IPS-18a (cell line): ENCODE results near the gene EXOC4.

Source experiments
- H3K27ac ChIP-seq: one replicate; pipeline ENCODE4 v1.5.1; 2013; ENCODE audit warnings: low read length
- H3K27me3 ChIP-seq: one replicate; pipeline ENCODE4 v1.6.1; 2013; ENCODE audit warnings: mild to moderate bottlenecking, low read length; ENCODE audit not compliant: control insufficient read depth, insufficient read depth
- H3K36me3 ChIP-seq: one replicate; pipeline ENCODE4 v1.6.1; 2013; ENCODE audit warnings: low read depth, low read length; ENCODE audit not compliant: control insufficient read depth
- H3K4me1 ChIP-seq: one replicate; pipeline ENCODE4 v1.6.1; 2013; ENCODE audit warnings: low read depth, low read length; ENCODE audit not compliant: control insufficient read depth
- H3K4me3 ChIP-seq: one replicate; pipeline ENCODE4 v1.5.1; 2013; ENCODE audit warnings: low read length
- H3K9ac ChIP-seq: one replicate; pipeline ENCODE4 v1.6.1; 2013; ENCODE audit warnings: mild to moderate bottlenecking, low read length, moderate library complexity
- H3K9me3 ChIP-seq: one replicate; pipeline ENCODE4 v1.6.1; 2013; ENCODE audit warnings: low read depth, low read length; ENCODE audit not compliant: control insufficient read depth

Gene EXOC4

DNA sequence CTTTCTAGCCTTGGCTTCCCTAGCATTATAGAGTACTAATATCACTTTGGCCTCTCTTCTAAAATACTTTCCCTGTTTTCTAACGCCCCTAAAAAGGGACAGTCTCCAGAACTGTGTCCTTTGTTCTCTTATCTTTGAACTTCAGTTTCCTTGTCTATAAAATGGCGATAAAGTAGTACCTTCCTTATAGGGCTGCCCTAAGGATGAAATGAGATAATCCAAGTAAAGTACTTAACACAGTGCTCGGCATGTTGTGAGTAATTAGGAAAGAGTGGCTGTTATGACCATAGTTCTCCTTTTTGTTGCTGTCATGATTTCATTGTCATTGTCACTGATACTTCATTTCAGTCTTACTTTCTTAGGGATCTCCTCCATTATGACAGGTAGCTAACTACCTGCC is 114.7 kb downstream of the EXOC4 start:
- no peaks in the 10 kb centered on the region for H3K9me3 ChIP-seq
- no peak overlapping the region for H3K27ac ChIP-seq
- no peak overlapping the region for H3K4me3 ChIP-seq
- no peaks in the 10 kb centered on the region for H3K4me1 ChIP-seq
- H3K27me3 ChIP-seq: no peaks in the 10 kb centered on the region
- H3K9ac ChIP-seq: no peak overlapping the region
- no peaks in the 10 kb centered on the region for H3K36me3 ChIP-seq

DNA sequence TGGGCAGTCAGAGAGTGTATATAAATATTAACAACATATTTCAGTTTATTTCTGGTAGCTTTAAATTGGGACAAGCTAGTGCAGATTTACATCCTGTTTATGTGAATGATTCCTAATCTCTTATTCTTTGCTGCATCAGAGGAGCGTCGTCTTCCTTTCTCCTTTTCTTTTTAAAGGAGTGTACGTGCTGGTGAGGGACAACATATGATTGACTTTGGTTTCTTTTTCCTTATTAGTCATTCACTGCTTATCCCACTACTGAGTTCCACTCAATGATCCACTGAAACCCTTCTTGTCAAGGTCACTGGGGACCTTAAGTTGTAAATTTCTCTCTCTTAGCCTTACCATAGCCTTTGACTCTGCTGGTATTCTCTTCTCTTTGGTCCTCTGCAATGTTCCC is 116.3 kb downstream of the EXOC4 start:
- no peak overlapping the region for H3K9ac ChIP-seq
- H3K36me3 ChIP-seq: no peaks in the 10 kb centered on the region
- H3K27ac ChIP-seq: no peak overlapping the region
- H3K27me3 ChIP-seq: no peaks in the 10 kb centered on the region
- H3K4me3 ChIP-seq: no peak overlapping the region
- no peaks in the 10 kb centered on the region for H3K9me3 ChIP-seq
- H3K4me1 ChIP-seq: no peaks in the 10 kb centered on the region

DNA sequence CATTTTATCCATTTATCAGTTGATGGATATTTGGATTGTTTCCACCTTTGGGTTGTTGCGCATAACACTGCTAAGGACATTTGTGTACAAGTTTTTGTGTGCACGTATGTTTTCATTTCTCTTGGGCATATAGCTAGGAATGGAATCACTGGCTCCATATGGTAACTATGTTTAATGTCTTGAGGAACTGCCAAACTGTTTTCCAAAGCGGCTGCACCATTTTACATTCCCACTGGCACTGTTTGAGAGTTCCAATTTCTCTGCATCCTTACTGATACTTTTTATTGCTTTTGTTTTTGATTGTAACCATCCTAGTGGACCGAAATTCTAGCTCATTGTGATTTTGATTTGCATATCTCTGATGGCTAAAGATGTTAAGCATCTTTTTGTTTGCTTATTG is 118.7 kb downstream of the EXOC4 start:
- H3K27me3 ChIP-seq: no peaks in the 10 kb centered on the region
- H3K27ac ChIP-seq: no peak overlapping the region
- no peak overlapping the region for H3K9ac ChIP-seq
- H3K4me1 ChIP-seq: no peaks in the 10 kb centered on the region
- no peak overlapping the region for H3K4me3 ChIP-seq
- no peaks in the 10 kb centered on the region for H3K9me3 ChIP-seq
- H3K36me3 ChIP-seq: peaks cover 3% of the 10 kb centered on the region

DNA sequence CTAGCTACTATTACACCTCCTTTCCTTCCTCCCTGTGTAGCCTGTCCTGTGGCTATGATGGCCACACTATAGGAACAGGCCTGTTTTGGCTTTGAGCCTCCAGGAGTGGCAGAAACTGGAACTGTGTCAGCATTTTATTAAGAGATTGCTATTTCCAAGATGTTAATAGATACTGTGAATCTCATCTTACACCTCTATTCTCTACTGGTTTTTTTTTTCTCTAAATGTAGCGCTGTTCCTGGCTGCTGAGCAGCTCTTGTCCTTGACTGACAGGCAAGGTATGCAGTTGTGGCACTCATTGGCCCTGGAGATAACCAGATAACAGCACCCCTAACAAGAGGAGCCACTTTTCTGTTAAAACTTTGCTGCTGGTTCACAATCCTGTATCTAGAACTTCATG is 119.5 kb downstream of the EXOC4 start:
- Histone ChIP-seq H3K4me3 (no peak overlapping the region), H3K36me3 (peaks cover 3% of the 10 kb centered on the region), H3K27ac (no peak overlapping the region)

DNA sequence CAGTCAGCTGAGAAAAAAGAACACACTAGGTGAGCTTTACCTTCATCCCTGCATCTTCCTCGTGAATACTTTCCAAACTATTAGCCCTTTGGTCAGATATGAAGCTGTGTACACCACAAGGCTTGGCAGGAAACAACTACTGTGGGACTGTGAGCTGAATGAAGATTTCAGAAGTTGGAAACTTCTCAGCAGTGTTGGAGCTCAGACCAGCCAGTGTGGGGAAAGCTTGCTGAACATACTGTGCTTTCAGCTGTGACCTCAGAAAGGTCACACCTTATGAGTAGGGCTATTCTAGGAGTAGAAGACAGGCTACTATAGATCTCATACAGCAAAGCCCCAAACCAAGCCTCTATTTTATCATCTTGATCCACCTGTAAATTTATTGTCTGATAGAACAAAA is 123.6 kb downstream of the EXOC4 start:
- Histone ChIP-seq H3K27ac (no peak overlapping the region), H3K27me3 (no peaks in the 10 kb centered on the region), H3K4me3 (no peak overlapping the region), H3K9ac (no peak overlapping the region), H3K9me3 (no peaks in the 10 kb centered on the region), H3K36me3 (peaks cover 3% of the 10 kb centered on the region), H3K4me1 (no peaks in the 10 kb centered on the region)

More for the DNA sequence above, 119.5 kb downstream of the EXOC4 start:
- H3K27me3 ChIP-seq: no peaks in the 10 kb centered on the region
- H3K4me1 ChIP-seq: no peaks in the 10 kb centered on the region
- no peak overlapping the region for H3K9ac ChIP-seq
- H3K9me3 ChIP-seq: no peaks in the 10 kb centered on the region

DNA sequence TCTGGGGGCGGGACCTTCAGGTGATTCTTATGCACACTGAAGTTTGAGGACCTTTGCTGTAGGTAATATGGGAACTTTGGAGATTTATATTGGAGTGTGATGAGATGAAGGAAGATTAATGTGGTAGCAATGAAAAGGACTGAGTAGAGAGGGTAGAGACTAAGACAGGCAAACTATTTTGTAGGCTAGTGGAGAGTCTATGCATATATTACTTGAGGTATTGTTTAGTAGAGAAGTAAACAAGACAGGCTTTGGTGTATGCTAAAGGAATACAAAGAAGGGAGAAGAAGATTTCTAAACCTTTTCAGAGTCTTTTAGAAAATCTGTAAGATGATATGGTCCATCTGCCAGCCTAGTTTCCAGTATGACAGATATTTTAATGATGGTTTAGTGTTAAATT is 129.1 kb downstream of the EXOC4 start:
- Histone ChIP-seq H3K9me3 (no peaks in the 10 kb centered on the region), H3K9ac (no peak overlapping the region), H3K27me3 (no peaks in the 10 kb centered on the region), H3K36me3 (no peaks in the 10 kb centered on the region), H3K4me1 (peaks cover 23% of the 10 kb centered on the region), H3K27ac (no peak overlapping the region), H3K4me3 (no peak overlapping the region)

DNA sequence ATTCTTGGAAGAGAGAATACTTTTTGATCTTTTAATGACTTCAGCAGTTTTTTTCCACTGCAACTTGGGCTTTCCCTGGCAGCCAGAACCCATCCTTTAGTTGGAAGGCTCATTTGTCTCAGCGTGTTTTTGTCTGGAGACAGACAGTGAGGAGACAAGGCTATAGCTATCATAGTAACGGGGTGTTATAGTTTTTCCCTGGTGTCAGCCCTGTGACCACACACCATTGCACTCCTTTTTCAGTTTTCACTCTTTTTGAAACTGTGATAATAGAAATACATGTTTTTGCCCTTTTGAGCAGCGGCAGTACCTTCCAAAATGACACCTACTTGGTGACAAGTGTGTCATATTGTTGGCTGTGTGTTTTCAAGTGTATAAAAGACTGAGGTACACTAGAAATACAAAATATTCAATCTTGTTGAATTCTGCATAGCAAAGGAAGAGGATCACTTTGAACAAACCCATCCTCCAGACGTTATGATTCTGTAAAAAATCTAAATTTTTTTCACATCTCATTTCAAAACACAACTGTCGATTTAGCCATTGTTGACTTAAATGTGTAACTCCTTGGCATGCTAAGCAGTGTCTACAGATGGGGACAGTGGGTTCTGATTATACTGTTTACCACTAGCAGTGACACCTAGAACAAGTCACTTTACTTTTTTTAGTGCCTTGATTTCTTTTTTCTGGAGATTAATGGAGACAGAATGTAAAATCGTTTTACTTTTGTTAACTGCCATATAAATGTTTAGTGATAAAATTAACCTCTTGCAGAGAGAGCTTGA is 130.1 kb downstream of the EXOC4 start:
- H3K9ac ChIP-seq: no peak overlapping the region
- no peak overlapping the region for H3K27ac ChIP-seq
- no peaks in the 10 kb centered on the region for H3K27me3 ChIP-seq
- H3K9me3 ChIP-seq: no peaks in the 10 kb centered on the region
- no peaks in the 10 kb centered on the region for H3K36me3 ChIP-seq
- H3K4me3 ChIP-seq: no peak overlapping the region
- peaks cover 26% of the 10 kb centered on the region for H3K4me1 ChIP-seq

DNA sequence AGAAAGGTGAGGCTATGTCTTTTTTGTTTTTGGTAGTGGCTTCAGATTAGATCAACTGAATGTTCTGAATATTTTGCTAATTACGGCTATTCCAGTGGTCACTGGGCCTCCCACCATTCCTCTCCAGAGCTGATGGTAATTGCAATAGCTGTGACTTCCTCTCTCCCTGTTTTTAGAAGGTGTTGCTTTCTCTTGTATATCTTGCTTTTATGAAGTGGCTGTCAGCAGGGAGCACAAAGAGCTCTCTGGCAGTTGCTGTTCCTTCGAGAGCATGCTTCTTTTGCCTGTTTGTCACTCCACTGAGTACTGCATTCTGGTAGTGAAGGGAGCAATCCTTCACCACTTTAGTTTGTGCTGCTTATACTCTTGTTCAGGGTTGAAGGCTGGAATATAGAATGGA is 133.3 kb downstream of the EXOC4 start:
- no peak overlapping the region for H3K9ac ChIP-seq

DNA sequence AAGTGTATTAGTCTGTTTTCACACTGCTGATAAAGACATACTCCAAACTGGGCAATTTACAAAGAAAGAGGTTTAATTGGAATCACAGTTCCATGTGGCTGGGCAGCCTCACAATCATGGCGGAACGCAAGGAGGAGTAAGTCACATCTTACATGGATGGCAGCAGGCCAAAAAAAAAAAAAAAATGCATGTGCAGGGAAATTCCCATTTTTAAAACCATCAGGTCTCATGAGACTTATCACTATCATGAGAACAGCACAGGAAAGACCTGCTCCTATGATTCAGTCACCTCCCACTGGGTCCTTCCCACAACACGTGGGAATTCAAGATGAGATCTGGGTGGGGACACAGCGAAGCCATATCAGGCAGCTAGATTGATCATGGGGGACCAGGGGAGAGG is 136.8 kb downstream of the EXOC4 start:
- no peaks in the 10 kb centered on the region for H3K36me3 ChIP-seq
- no peak overlapping the region for H3K9ac ChIP-seq
- H3K9me3 ChIP-seq: no peaks in the 10 kb centered on the region
- H3K4me3 ChIP-seq: no peak overlapping the region
- no peaks in the 10 kb centered on the region for H3K27me3 ChIP-seq
- no peak overlapping the region for H3K27ac ChIP-seq
- peaks cover 21% of the 10 kb centered on the region for H3K4me1 ChIP-seq

More for the DNA sequence above, 133.3 kb downstream of the EXOC4 start:
- H3K4me1 ChIP-seq: peaks cover 26% of the 10 kb centered on the region
- H3K36me3 ChIP-seq: no peaks in the 10 kb centered on the region
- no peak overlapping the region for H3K4me3 ChIP-seq
- H3K27ac ChIP-seq: peak overlapping the region; percentile 36
- H3K9me3 ChIP-seq: no peaks in the 10 kb centered on the region
- no peaks in the 10 kb centered on the region for H3K27me3 ChIP-seq

DNA sequence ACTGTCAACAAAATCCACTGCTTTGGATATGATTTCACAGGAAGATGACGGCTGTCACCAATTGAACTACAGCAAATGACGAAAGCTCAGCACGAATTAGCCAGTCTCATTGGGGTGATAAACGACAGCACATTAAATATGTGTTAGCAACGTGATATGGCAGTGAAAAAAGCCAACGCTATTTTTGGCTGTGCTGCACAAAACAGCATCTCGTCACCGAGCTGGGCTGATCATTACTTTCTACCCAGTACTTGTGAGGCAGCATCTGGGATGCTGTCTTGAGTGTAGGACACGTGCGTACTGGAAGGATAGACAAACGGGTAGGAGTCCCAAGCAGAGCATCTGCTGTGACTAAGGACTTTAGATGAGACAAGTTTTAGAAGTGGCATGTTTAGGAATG is 138.3 kb downstream of the EXOC4 start:
- H3K36me3 ChIP-seq: no peaks in the 10 kb centered on the region
- no peaks in the 10 kb centered on the region for H3K27me3 ChIP-seq
- H3K9me3 ChIP-seq: no peaks in the 10 kb centered on the region
- H3K27ac ChIP-seq: no peak overlapping the region
- no peak overlapping the region for H3K9ac ChIP-seq
- no peak overlapping the region for H3K4me3 ChIP-seq
- peaks cover 16% of the 10 kb centered on the region for H3K4me1 ChIP-seq

DNA sequence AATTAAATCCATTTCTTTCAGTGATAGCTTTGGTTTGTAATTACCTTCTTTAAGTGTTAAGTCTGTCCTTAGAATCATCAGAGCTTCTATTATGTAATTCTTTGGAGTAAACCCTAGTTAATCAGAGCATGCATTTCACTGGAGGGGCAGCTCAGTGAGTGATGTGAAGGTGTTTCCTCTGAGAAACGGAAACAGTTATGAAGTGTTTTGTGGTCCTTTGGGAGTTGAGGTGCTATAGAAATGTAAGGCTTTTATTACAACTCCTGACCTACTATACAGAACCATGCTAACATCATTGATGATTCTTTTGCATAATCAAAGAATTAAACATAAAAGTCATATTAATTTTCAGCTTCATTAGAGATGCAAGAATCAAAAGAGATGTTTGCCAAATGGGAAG is 141.5 kb downstream of the EXOC4 start:
- H3K27ac ChIP-seq: no peak overlapping the region

DNA sequence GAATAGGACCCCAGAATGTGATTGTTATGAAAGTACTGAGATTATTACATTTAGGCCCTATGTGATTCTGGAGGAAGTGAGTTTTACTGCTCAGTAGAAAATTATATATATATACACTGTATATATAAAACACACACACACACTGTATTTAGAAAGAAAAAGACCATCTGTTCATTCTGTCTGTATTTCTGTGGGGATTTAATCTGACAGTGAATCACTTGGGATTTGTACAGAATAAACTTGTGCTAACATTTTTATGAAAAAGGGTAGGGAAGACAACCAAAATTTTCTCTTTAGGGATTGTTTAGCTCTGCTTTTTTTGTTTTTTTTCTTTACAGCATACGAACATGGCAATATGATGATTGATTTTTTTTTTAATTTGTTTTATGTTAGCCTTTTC is 142.7 kb downstream of the EXOC4 start:
- Histone ChIP-seq H3K27ac (no peak overlapping the region), H3K36me3 (no peaks in the 10 kb centered on the region), H3K4me3 (no peak overlapping the region), H3K4me1 (peaks cover 16% of the 10 kb centered on the region), H3K9ac (no peak overlapping the region), H3K27me3 (no peaks in the 10 kb centered on the region), H3K9me3 (no peaks in the 10 kb centered on the region)

More for the DNA sequence above, 141.5 kb downstream of the EXOC4 start:
- H3K27me3 ChIP-seq: no peaks in the 10 kb centered on the region
- H3K9me3 ChIP-seq: no peaks in the 10 kb centered on the region
- no peak overlapping the region for H3K4me3 ChIP-seq
- no peaks in the 10 kb centered on the region for H3K36me3 ChIP-seq
- no peak overlapping the region for H3K9ac ChIP-seq
- H3K4me1 ChIP-seq: peaks cover 16% of the 10 kb centered on the region
